WTC11 (cell line): ENCODE measurements around the gene ZNF808. TPM values are rescaled to one million over a fixed set of nuclear protein-coding genes. Genes with fewer than 3 reads are reported as not detected.

Source experiments
- ATAC-seq: fragments of 200-7000 bp; cut with Tn5 transposase; 2 replicates; pipeline ENCODE4 v1.10.0; 2021; ENCODE audit warnings: mild to moderate bottlenecking, moderate library complexity
- CTCF ChIA-PET: fragments of 300-600 bp; sonication (Branson Sonifier 250); formaldehyde crosslinking; loops from one replicate; lab custom pipeline; 2021; ENCODE audit warnings: antibody characterized with exemption; lab: Charles Lee
- POLR2A ChIA-PET: fragments of 350-600 bp; sonication (Branson Sonifier 250); formaldehyde crosslinking; loops from one replicate; lab custom pipeline; 2021; ENCODE audit warnings: antibody characterized with exemption; lab: Charles Lee
- DNase-seq: peaks from one replicate; pipeline ENCODE4 v3.0.0; 2021; ENCODE audit warnings: low spot score
- H3K27ac Mint-ChIP-seq: 2 replicates; pipeline ENCODE4 v1.8.0; 2021; ENCODE audit warnings: mixed read lengths
- H3K27me3 Mint-ChIP-seq: 2 replicates; pipeline ENCODE4 v1.8.0; 2021; ENCODE audit warnings: low read depth, mild to moderate bottlenecking, moderate library complexity, mixed read lengths
- H3K36me3 Mint-ChIP-seq: 2 replicates; pipeline ENCODE4 v1.8.0; 2021; ENCODE audit warnings: mixed read lengths
- H3K4me1 Mint-ChIP-seq: 2 replicates; pipeline ENCODE4 v1.8.0; 2022; ENCODE audit warnings: mixed read lengths
- H3K4me3 Mint-ChIP-seq: 2 replicates; pipeline ENCODE4 v1.8.0; 2021; ENCODE audit warnings: mild to moderate bottlenecking, moderate library complexity, mixed read lengths
- H3K9me3 Mint-ChIP-seq: 2 replicates; pipeline ENCODE4 v1.8.0; 2021; ENCODE audit warnings: mixed read lengths
- ARID4B ChIP-seq: sonication (generic); formaldehyde crosslinking; IDR thresholded peaks from 2 replicates; pipeline ENCODE4 v1.8.0; 2023; ENCODE audit warnings: missing genetic modification reagents, mild to moderate bottlenecking, borderline replicate concordance
- ATF3 ChIP-seq: sonication (generic); formaldehyde crosslinking; conservative IDR thresholded peaks from 2 replicates; pipeline ENCODE4 v1.8.1; 2022; ENCODE audit warnings: mild to moderate bottlenecking, missing genetic modification reagents
- CBFB ChIP-seq: sonication (generic); formaldehyde crosslinking; IDR thresholded peaks from 2 replicates; pipeline ENCODE4 v1.8.1; 2022; ENCODE audit warnings: mild to moderate bottlenecking, low read depth, missing genetic modification reagents
- EMX1 ChIP-seq: fragments of 250-450 bp; sonication (Bioruptor Pico); IDR thresholded peaks from 2 replicates; pipeline ENCODE4 v1.8.0; 2021; ENCODE audit warnings: mild to moderate bottlenecking
- ESRRA ChIP-seq: sonication (generic); formaldehyde crosslinking; IDR thresholded peaks from 2 replicates; pipeline ENCODE4 v1.8.1; 2022; ENCODE audit warnings: mild to moderate bottlenecking, missing genetic modification reagents, borderline replicate concordance
- JUN ChIP-seq: sonication (generic); formaldehyde crosslinking; IDR thresholded peaks from 2 replicates; pipeline ENCODE4 v1.8.0; 2023; ENCODE audit warnings: mild to moderate bottlenecking, missing genetic modification reagents
- NFATC4 ChIP-seq: fragments of 250-450 bp; sonication (Bioruptor Pico); IDR thresholded peaks from 2 replicates; pipeline ENCODE4 v1.9.0; 2021; ENCODE audit warnings: mild to moderate bottlenecking
- NFE2L1 ChIP-seq: sonication (generic); formaldehyde crosslinking; IDR thresholded peaks from 2 replicates; pipeline ENCODE4 v1.8.1; 2023; ENCODE audit warnings: missing genetic modification reagents
- NR1H2 ChIP-seq: sonication (generic); formaldehyde crosslinking; IDR thresholded peaks from 2 replicates; pipeline ENCODE4 v1.9.0; 2021; ENCODE audit warnings: mild to moderate bottlenecking, moderate library complexity, missing genetic modification reagents
- PRRX2 ChIP-seq: fragments of 250-450 bp; sonication (Bioruptor Pico); IDR thresholded peaks from 2 replicates; pipeline ENCODE4 v1.8.0; 2021; ENCODE audit warnings: mild to moderate bottlenecking
- SOX15 ChIP-seq: fragments of 250-450 bp; sonication (Bioruptor Pico); IDR thresholded peaks from 2 replicates; pipeline ENCODE4 v1.9.0; 2021; ENCODE audit warnings: mild to moderate bottlenecking
- TEAD1 ChIP-seq: sonication (generic); formaldehyde crosslinking; IDR thresholded peaks from 2 replicates; pipeline ENCODE4 v1.8.0; 2022; ENCODE audit warnings: mild to moderate bottlenecking, missing genetic modification reagents
- TP53 ChIP-seq: sonication (generic); formaldehyde crosslinking; IDR thresholded peaks from 2 replicates; pipeline ENCODE4 v1.8.1; 2023; ENCODE audit warnings: mild to moderate bottlenecking, missing genetic modification reagents
- ZMAT4 ChIP-seq: fragments of 250-450 bp; sonication (Bioruptor Pico); IDR thresholded peaks from 2 replicates; pipeline ENCODE4 v1.9.0; 2021; ENCODE audit warnings: mild to moderate bottlenecking
- ZNF416 ChIP-seq: fragments of 250-450 bp; sonication (Bioruptor Pico); IDR thresholded peaks from 2 replicates; pipeline ENCODE4 v1.9.0; 2021; ENCODE audit warnings: mild to moderate bottlenecking, inconsistent platforms
- total RNA-seq: library from RNA; stranded (reverse); gene quantifications from 3 replicates; pipeline ENCODE4 v1.2.3, GENCODE V29; 2021
- TF ChIP-seq, protein P1 (sequence below): sonication (generic); formaldehyde crosslinking; IDR thresholded peaks from 2 replicates; pipeline ENCODE4 v1.8.1; 2023; ENCODE audit warnings: mild to moderate bottlenecking, missing genetic modification reagents
- TF ChIP-seq, protein P2 (sequence below): sonication (generic); formaldehyde crosslinking; IDR thresholded peaks from 2 replicates; pipeline ENCODE4 v1.8.0; 2022; ENCODE audit warnings: mild to moderate bottlenecking, missing genetic modification reagents
- TF ChIP-seq, protein P3 (sequence below): sonication (generic); formaldehyde crosslinking; IDR thresholded peaks from 2 replicates; pipeline ENCODE4 v1.8.0; 2022; ENCODE audit warnings: mild to moderate bottlenecking, missing genetic modification reagents
- TF ChIP-seq, protein P4 (sequence below): sonication (generic); formaldehyde crosslinking; IDR thresholded peaks from 2 replicates; pipeline ENCODE4 v1.8.1; 2023; ENCODE audit warnings: mild to moderate bottlenecking, missing genetic modification reagents, moderate library complexity

The ZNF808 gene
- total RNA-seq, 1 experiment from 2014 or later, result 59.2 TPM

- TF ChIP-seq, protein P1, sequence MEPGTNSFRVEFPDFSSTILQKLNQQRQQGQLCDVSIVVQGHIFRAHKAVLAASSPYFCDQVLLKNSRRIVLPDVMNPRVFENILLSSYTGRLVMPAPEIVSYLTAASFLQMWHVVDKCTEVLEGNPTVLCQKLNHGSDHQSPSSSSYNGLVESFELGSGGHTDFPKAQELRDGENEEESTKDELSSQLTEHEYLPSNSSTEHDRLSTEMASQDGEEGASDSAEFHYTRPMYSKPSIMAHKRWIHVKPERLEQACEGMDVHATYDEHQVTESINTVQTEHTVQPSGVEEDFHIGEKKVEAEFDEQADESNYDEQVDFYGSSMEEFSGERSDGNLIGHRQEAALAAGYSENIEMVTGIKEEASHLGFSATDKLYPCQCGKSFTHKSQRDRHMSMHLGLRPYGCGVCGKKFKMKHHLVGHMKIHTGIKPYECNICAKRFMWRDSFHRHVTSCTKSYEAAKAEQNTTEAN (CRISPR knock-in tag), result no peak
- no peak for TF ChIP-seq EMX1 (CRISPR knock-in tag)
- TF ChIP-seq, protein P2, sequence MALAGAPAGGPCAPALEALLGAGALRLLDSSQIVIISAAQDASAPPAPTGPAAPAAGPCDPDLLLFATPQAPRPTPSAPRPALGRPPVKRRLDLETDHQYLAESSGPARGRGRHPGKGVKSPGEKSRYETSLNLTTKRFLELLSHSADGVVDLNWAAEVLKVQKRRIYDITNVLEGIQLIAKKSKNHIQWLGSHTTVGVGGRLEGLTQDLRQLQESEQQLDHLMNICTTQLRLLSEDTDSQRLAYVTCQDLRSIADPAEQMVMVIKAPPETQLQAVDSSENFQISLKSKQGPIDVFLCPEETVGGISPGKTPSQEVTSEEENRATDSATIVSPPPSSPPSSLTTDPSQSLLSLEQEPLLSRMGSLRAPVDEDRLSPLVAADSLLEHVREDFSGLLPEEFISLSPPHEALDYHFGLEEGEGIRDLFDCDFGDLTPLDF, result no peak
- no peak for TF ChIP-seq PRRX2
- TF ChIP-seq, protein P3, sequence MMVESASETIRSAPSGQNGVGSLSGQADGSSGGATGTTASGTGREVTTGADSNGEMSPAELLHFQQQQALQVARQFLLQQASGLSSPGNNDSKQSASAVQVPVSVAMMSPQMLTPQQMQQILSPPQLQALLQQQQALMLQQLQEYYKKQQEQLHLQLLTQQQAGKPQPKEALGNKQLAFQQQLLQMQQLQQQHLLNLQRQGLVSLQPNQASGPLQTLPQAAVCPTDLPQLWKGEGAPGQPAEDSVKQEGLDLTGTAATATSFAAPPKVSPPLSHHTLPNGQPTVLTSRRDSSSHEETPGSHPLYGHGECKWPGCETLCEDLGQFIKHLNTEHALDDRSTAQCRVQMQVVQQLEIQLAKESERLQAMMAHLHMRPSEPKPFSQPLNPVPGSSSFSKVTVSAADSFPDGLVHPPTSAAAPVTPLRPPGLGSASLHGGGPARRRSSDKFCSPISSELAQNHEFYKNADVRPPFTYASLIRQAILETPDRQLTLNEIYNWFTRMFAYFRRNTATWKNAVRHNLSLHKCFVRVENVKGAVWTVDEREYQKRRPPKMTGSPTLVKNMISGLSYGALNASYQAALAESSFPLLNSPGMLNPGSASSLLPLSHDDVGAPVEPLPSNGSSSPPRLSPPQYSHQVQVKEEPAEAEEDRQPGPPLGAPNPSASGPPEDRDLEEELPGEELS (CRISPR knock-in tag), result no peak
- no peak for TF ChIP-seq TP53 (CRISPR knock-in tag)
- TF ChIP-seq TEAD1 (CRISPR knock-in tag), result no peak
- no peak for TF ChIP-seq ESRRA
- TF ChIP-seq CBFB (CRISPR knock-in tag), result no peak
- no peak for TF ChIP-seq SOX15 (CRISPR knock-in tag)
- TF ChIP-seq, protein P4, sequence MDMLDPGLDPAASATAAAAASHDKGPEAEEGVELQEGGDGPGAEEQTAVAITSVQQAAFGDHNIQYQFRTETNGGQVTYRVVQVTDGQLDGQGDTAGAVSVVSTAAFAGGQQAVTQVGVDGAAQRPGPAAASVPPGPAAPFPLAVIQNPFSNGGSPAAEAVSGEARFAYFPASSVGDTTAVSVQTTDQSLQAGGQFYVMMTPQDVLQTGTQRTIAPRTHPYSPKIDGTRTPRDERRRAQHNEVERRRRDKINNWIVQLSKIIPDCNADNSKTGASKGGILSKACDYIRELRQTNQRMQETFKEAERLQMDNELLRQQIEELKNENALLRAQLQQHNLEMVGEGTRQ (CRISPR knock-in tag), result no peak
- TF ChIP-seq NFATC4 (CRISPR knock-in tag), result no peak
- Mint-ChIP-seq H3K4me1 (peaks cover 68% of the 10 kb centered on the region), H3K27me3 (no peaks in the 10 kb centered on the region), H3K4me3 (no peak overlapping the region), H3K27ac (peak overlapping the region; percentile 35; the same call in 1 of the 2 replicates), H3K9me3 (no peaks in the 10 kb centered on the region), H3K36me3 (no peaks in the 10 kb centered on the region)
- peak; percentile 85 for DNase-seq
- peak; percentile 42 for ATAC-seq
- ChIA-PET POLR2A (no interaction called here), CTCF (no interaction called here)
Observed at GRCh38 chr19:52522551-52522950, 4.9 kb upstream of the ZNF808 start.

DNA sequence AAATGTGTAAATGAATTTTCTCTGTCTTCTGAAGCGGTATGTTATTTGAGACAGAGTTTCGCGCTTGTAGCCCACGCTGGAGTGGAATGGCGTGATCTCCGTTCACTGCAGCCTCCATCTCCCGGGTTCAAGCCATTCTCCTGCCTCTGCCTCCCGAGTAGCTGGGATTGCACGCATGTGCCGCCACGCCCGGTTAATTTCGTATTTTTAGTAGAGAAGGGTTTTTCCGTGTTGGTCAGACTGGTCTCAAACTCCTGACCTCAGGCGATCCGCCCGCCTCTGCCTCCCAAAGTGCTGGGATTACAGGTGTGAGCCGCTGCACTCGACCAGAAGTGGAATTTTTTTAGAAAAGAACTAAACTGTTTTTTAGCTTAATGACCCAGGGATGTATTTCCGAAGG lies 3.4 kb upstream of the ZNF808 start:
- Mint-ChIP-seq H3K36me3 (no peaks in the 10 kb centered on the region), H3K27me3 (no peaks in the 10 kb centered on the region), H3K4me3 (no peak overlapping the region), H3K9me3 (no peaks in the 10 kb centered on the region), H3K4me1 (peaks cover 63% of the 10 kb centered on the region), H3K27ac (peak overlapping the region; percentile 8; the same call in 1 of the 2 replicates)
- ChIA-PET POLR2A (no interaction called here), CTCF (no interaction called here)
- DNase-seq (no peak), ATAC-seq (no peak)
- TF ChIP-seq ARID4B (CRISPR knock-in tag) (no peak), NFATC4 (CRISPR knock-in tag) (no peak), ZNF416 (CRISPR knock-in tag) (no peak), CBFB (CRISPR knock-in tag) (no peak), NFE2L1 (CRISPR knock-in tag) (no peak), ZMAT4 (CRISPR knock-in tag) (no peak), JUN (CRISPR knock-in tag) (no peak), ATF3 (CRISPR knock-in tag) (no peak), NR1H2 (no peak)
